NT2/D1 (cell line): ENCODE results near the gene METTL17.

Source experiments
- DNase-seq: peaks from one replicate; pipeline ENCODE4 v3.0.0-alpha.2; 2011; ENCODE audit warnings: low read depth, low spot score
- H3K27me3 ChIP-seq: 2 replicates; pipeline ENCODE4 v1.6.0; 2011; ENCODE audit warnings: mild to moderate bottlenecking; ENCODE audit not compliant: insufficient read length, insufficient read depth
- H3K36me3 ChIP-seq: 2 replicates; pipeline ENCODE4 v1.6.1; 2011; ENCODE audit warnings: mild to moderate bottlenecking, low read length, mixed read lengths; ENCODE audit not compliant: insufficient read depth, insufficient read length
- H3K4me1 ChIP-seq: 2 replicates; pipeline ENCODE4 v1.5.1; 2011; ENCODE audit not compliant: insufficient read depth, insufficient read length
- H3K4me3 ChIP-seq: 2 replicates; pipeline ENCODE4 v1.5.1; 2011; ENCODE audit warnings: low read depth; ENCODE audit not compliant: insufficient read length
- H3K9ac ChIP-seq: 2 replicates; pipeline ENCODE4 v1.6.0; 2011; ENCODE audit warnings: low read depth; ENCODE audit not compliant: insufficient read length
- H3K9me3 ChIP-seq: 2 replicates; pipeline ENCODE4 v1.5.1; 2011; ENCODE audit warnings: mild to moderate bottlenecking, low read length; ENCODE audit not compliant: insufficient read depth
- SUZ12 ChIP-seq: IDR thresholded peaks from 2 replicates; pipeline ENCODE4 v1.6.1; 2011; ENCODE audit not compliant: insufficient read length, insufficient read depth; ENCODE audit errors: extremely low read depth
- YY1 ChIP-seq: IDR thresholded peaks from 2 replicates; pipeline ENCODE4 v1.6.1; 2011; ENCODE audit not compliant: insufficient read length, insufficient read depth
- ZNF274 ChIP-seq: IDR thresholded peaks from 2 replicates; pipeline ENCODE4 v1.6.1; 2011; ENCODE audit warnings: mild to moderate bottlenecking, low read depth, low read length

The METTL17 gene

GRCh38 chr14:21042918-21043317, 53.1 kb downstream of the METTL17 start:
- H3K36me3 ChIP-seq, result no peaks in the 10 kb centered on the region
- peaks cover 3% of the 10 kb centered on the region for H3K4me1 ChIP-seq
- no peak for DNase-seq
- no peak overlapping the region for H3K4me3 ChIP-seq
- no peaks in the 10 kb centered on the region for H3K27me3 ChIP-seq
- H3K9ac ChIP-seq, result no peak overlapping the region
- no peaks in the 10 kb centered on the region for H3K9me3 ChIP-seq
- no peak for TF ChIP-seq SUZ12

DNA sequence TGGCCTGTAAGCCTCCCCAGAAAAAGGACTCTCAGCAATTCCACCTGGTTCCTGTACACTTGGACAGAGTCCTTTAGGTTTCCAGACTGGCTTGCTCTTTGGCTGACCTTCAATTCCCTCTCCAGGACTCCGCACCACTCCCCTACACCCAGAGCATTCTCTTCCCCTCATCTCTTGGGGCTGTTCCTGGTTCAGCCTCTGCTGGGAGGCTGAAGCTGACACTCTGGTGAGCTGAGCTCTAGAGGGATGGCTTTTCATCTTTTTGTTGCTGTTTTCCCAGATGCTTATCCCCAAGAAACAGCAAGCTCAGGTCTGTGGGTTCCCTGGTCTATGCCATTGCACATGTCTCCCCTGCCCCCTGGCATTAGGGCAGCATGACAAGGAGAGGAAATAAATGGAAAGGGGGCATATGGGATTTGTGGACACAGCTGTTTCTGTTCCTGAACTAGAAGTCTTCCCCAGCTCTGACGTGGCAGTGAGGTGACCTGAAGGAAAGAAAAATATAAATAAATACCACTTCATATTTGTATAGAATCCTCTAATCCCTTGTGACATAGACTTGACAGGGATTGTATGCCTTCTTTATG, 53.7 kb downstream of the METTL17 start:
- H3K27me3 ChIP-seq, result no peaks in the 10 kb centered on the region
- no peak for DNase-seq
- peaks cover 3% of the 10 kb centered on the region for H3K4me1 ChIP-seq
- no peak for TF ChIP-seq SUZ12
- TF ChIP-seq YY1, result no peak
- TF ChIP-seq ZNF274, result no peak
- no peak overlapping the region for H3K4me3 ChIP-seq
- no peak overlapping the region for H3K9ac ChIP-seq
- no peaks in the 10 kb centered on the region for H3K36me3 ChIP-seq
- H3K9me3 ChIP-seq, result no peaks in the 10 kb centered on the region

GRCh38 chr14:21043974-21044618, 54.3 kb downstream of the METTL17 start:
- H3K4me3 ChIP-seq, result no peak overlapping the region
- no peaks in the 10 kb centered on the region for H3K9me3 ChIP-seq
- DNase-seq, result no peak
- no peak overlapping the region for H3K9ac ChIP-seq
- H3K27me3 ChIP-seq, result no peaks in the 10 kb centered on the region
- H3K4me1 ChIP-seq, result peaks cover 3% of the 10 kb centered on the region
- TF ChIP-seq SUZ12 (no peak), YY1 (no peak), ZNF274 (no peak)
- H3K36me3 ChIP-seq, result no peaks in the 10 kb centered on the region
